K562 (cell line): ENCODE results near the gene PIN1. TPM values are rescaled to one million over a fixed set of nuclear protein-coding genes. Genes with fewer than 3 reads are reported as not detected.
A peak's percentile ranks its signal among the peaks of the same experiment; 100 is the strongest.

Experiments
- ATAC-seq: fragments of 200-7000 bp; cut with Tn5 transposase; 3 replicates; pipeline ENCODE4 v1.9.1; 2020; ENCODE audit warnings: moderate library complexity
- BruUV-seq: library from RNA; stranded (reverse); fragments of 400-500 nt; replicated peaks from 2 replicates; lab custom pipeline; 2021; lab: Mats Ljungman, UMichigan
- CTCF ChIA-PET: fragments of 300-600 bp; formaldehyde crosslinking; extraction: SDS; loops from one replicate; lab custom pipeline; 2021; ENCODE audit warnings: low intra/inter-chr PET ratio; lab: Yijun Ruan, JAX
- POLR2A ChIA-PET: fragments of 300-600, 350-650 bp; sonication (Branson Sonifier 250); formaldehyde crosslinking; extraction: SDS; loops from one replicate; lab custom pipeline; 2021; ENCODE audit warnings: antibody characterized with exemption, inconsistent platforms; lab: Yijun Ruan, JAX
- DNase-seq, 4 experiments: peaks; one replicate each; pipeline versions ENCODE4 v3.0.0 to v3.0.0-alpha.2; 2011 to 2018; ENCODE audit warnings: low spot score in 3 of 4, mixed read lengths in 3 of 4; ENCODE audit errors: extremely low read depth in 1 of 4
- FAIRE-seq: peaks from 2 replicates; lab custom pipeline; 2011; peaks lifted over from hg19 to GRCh38; lab: Jason Lieb, UNC
- H2AFZ ChIP-seq: 2 replicates; pipeline ENCODE4 v1.6.0; 2011; ENCODE audit warnings: low read depth, low read length, control low read depth, inconsistent platforms
- H3K27ac ChIP-seq: fragments of 200-600 bp; 3 replicates; pipeline ENCODE4 v1.8.0; 2011; ENCODE audit warnings: low read depth, mild to moderate bottlenecking, control low read depth, inconsistent platforms, low read length, moderate library complexity, mixed read lengths; ENCODE audit errors: extremely low read depth
- H3K27me3 ChIP-seq, 2 experiments: fragments of 300-600 bp in 1 of 2; 2 replicates in 1 of 2; 3 replicates in 1 of 2; pipeline versions ENCODE4 v1.6.0 to v1.8.0; 2011; ENCODE audit warnings: inconsistent platforms in 2 of 2, low read length in 2 of 2, mild to moderate bottlenecking in 1 of 2, mixed read lengths in 1 of 2, moderate library complexity in 1 of 2; ENCODE audit not compliant: control insufficient read depth in 2 of 2, insufficient read depth in 2 of 2
- H3K36me3 ChIP-seq: fragments of 300-600 bp; 3 replicates; pipeline ENCODE4 v1.8.0; 2011; ENCODE audit warnings: mild to moderate bottlenecking, low read length, inconsistent platforms; ENCODE audit not compliant: control insufficient read depth, insufficient read depth
- H3K4me1 ChIP-seq, 2 experiments: fragments of 200-600 bp in 1 of 2; replicated peaks in 1 of 2; 2 replicates in 1 of 2; 3 replicates in 1 of 2; pipeline versions ENCODE4 v1.5.1 to v1.8.0; 2011; ENCODE audit warnings: inconsistent platforms in 2 of 2, low read length in 2 of 2, mild to moderate bottlenecking in 1 of 2, mixed read lengths in 1 of 2, moderate library complexity in 1 of 2; ENCODE audit not compliant: control insufficient read depth in 2 of 2, insufficient read depth in 2 of 2
- H3K4me2 ChIP-seq: 2 replicates; pipeline ENCODE4 v1.6.1; 2011; ENCODE audit warnings: low read length, control low read depth, inconsistent platforms, mixed read lengths; ENCODE audit not compliant: insufficient read depth
- H3K4me3 ChIP-seq: fragments of 200-600 bp; sonication (generic), shearing (Covaris generic); 2 replicates; pipeline ENCODE4 v1.5.1; 2016; ENCODE audit warnings: control low read depth, inconsistent platforms
- H3K79me2 ChIP-seq: fragments of 200-600 bp; 3 replicates; pipeline ENCODE4 v1.8.0; 2011; ENCODE audit warnings: low read length, inconsistent platforms; ENCODE audit not compliant: control insufficient read depth, insufficient read depth
- H3K9ac ChIP-seq, 2 experiments: 2 replicates each; pipeline versions ENCODE4 v1.6.0 to v1.6.1; 2011; ENCODE audit warnings: low read depth in 2 of 2, low read length in 2 of 2, control low read depth in 1 of 2, inconsistent platforms in 1 of 2, mild to moderate bottlenecking in 1 of 2, mixed read lengths in 1 of 2; ENCODE audit not compliant: insufficient read depth in 1 of 2
- H3K9me1 ChIP-seq: one replicate; pipeline ENCODE4 v1.6.0; 2011; ENCODE audit warnings: inconsistent platforms, mild to moderate bottlenecking, low read length, moderate library complexity; ENCODE audit not compliant: control insufficient read depth, insufficient read depth
- H3K9me3 ChIP-seq: replicated peaks from 2 replicates; pipeline ENCODE4 v1.5.1; 2011; ENCODE audit warnings: low read depth, low read length, inconsistent platforms; ENCODE audit not compliant: control insufficient read depth, insufficient read depth
- H4K20me1 ChIP-seq: replicated peaks from 2 replicates; pipeline ENCODE4 v1.6.1; 2011; ENCODE audit warnings: low read length, inconsistent platforms, mixed read lengths; ENCODE audit not compliant: control insufficient read depth, insufficient read depth
- ARID2 ChIP-seq: fragments of 450-650 bp; IDR thresholded peaks from 2 replicates; pipeline ENCODE4 v1.6.1; 2017; ENCODE audit warnings: antibody characterized with exemption, mild to moderate bottlenecking
- ATF7 ChIP-seq: fragments of 450-650 bp; IDR thresholded peaks from 2 replicates; pipeline ENCODE4 v1.7.1; 2014; ENCODE audit warnings: mild to moderate bottlenecking, moderate library complexity
- CREB5 ChIP-seq: fragments of 250-450 bp; sonication (Bioruptor Pico); IDR thresholded peaks from 2 replicates; pipeline ENCODE4 v1.5.0; 2020; ENCODE audit warnings: mild to moderate bottlenecking
- ELF1 ChIP-seq: fragments of 200-800 bp; sonication (Bioruptor generic); IDR thresholded peaks from 2 replicates; pipeline ENCODE4 v1.6.1; 2016; ENCODE audit warnings: missing genetic modification characterization, missing compliant biosample characterization
- ETS1 ChIP-seq: conservative IDR thresholded peaks from 2 replicates; pipeline ENCODE4 v1.6.1; 2011; ENCODE audit warnings: low read depth, mild to moderate bottlenecking, low read length; ENCODE audit not compliant: control insufficient read depth
- GATAD2A ChIP-seq: fragments of 450-650 bp; IDR thresholded peaks from 2 replicates; pipeline ENCODE4 v1.6.1; 2017
- LEF1 ChIP-seq: fragments of 450-650 bp; IDR thresholded peaks from 2 replicates; pipeline ENCODE4 v1.6.1; 2016; ENCODE audit warnings: mild to moderate bottlenecking
- NBN ChIP-seq: fragments of 450-650 bp; IDR thresholded peaks from 2 replicates; pipeline ENCODE4 v1.6.1; 2016; ENCODE audit warnings: low read depth, mild to moderate bottlenecking
- NFE2 ChIP-seq: IDR thresholded peaks from 2 replicates; pipeline ENCODE4 v1.6.1; 2014; ENCODE audit warnings: antibody characterized with exemption, low read depth
- POLR3A ChIP-seq: IDR thresholded peaks from 2 replicates; pipeline ENCODE4 v1.6.1; 2011; ENCODE audit warnings: borderline replicate concordance, mild to moderate bottlenecking, moderate library complexity; ENCODE audit not compliant: insufficient read length, insufficient read depth; ENCODE audit errors: extremely low read depth
- RBM14 ChIP-seq: fragments of 200-400 bp; formaldehyde crosslinking; IDR thresholded peaks from 2 replicates; pipeline ENCODE4 v1.6.1; 2018; ENCODE audit warnings: low read depth, mild to moderate bottlenecking, low read length, moderate library complexity, borderline replicate concordance; ENCODE audit not compliant: insufficient read depth
- RFX7 ChIP-seq: fragments of 250-450 bp; sonication (Bioruptor Pico); IDR thresholded peaks from 2 replicates; pipeline ENCODE4 v1.5.1; 2021; ENCODE audit warnings: mild to moderate bottlenecking
- SMAD3 ChIP-seq: fragments of 450-650 bp; formaldehyde crosslinking; conservative IDR thresholded peaks from 2 replicates; pipeline ENCODE4 v1.4.0; 2020; ENCODE audit warnings: mild to moderate bottlenecking
- ZNF347 ChIP-seq: fragments of 450-650 bp; formaldehyde crosslinking; IDR thresholded peaks from 2 replicates; pipeline ENCODE4 v1.4.0; 2020; ENCODE audit warnings: low read depth, mild to moderate bottlenecking, moderate library complexity
- ZNF444 ChIP-seq: fragments of 250-450 bp; sonication (Bioruptor Pico); IDR thresholded peaks from 2 replicates; pipeline ENCODE4 v1.4.0; 2020; ENCODE audit warnings: mild to moderate bottlenecking, moderate library complexity
- WGBS: fragments of 100-300 bp; shearing (Covaris generic); methylation state at CpG from one replicate; pipeline ENCODE4 v1.1.6; 2016; ENCODE audit warnings: low coverage, mixed read lengths; ENCODE audit not compliant: insufficient coverage; ENCODE audit errors: missing lambda C conversion rate; 5-methylcytosine and 5-hydroxymethylcytosine counted together
- in situ Hi-C: fragments of 300-500 bp; cut with MboI; formaldehyde crosslinking; loops from 4 replicates; pipeline ENCODE4 v1.15.0; 2018; ENCODE audit warnings: inconsistent platforms, mixed read lengths
- intact Hi-C: fragments of 100-400 bp; cut with micrococcal nuclease; formaldehyde crosslinking; loops from 2 replicates; pipeline ENCODE4 v1.14.2; 2022
- polyA plus RNA-seq, 8 experiments: library from polyadenylated mRNA; depleted of rRNA in 4 of 8; stranded (reverse) in 5 of 8; unstranded in 3 of 8; fragments of >200 nt; fragmentation: Nextera tagmentation in 2 of 8; fragmentation: Illumina TruSeq in 1 of 8; extraction: Ambion mirVana in 2 of 8; extraction: Trizol in 1 of 8; gene quantifications; 2 replicates each; pipeline versions ENCODE4 v1.2.1 to v1.2.3, GENCODE V29; 2011 to 2014; ENCODE audit warnings: inconsistent platforms in 1 of 8, missing spikeins in 1 of 8
- total RNA-seq, 7 experiments: library from RNA; depleted of rRNA in 6 of 7; stranded (reverse); fragments of >200 nt in 6 of 7; fragmentation: Illumina TruSeq in 2 of 7; extraction: Trizol in 2 of 7; gene quantifications; 2 replicates each; pipeline versions ENCODE4 v1.2.1 to v1.2.3, GENCODE V29; 2011 to 2021; ENCODE audit warnings: low replicate concordance in 1 of 7

Gene PIN1
- total and polyA plus RNA-seq, 9 of the 15 experiments (the other 6 are each of a cell fraction or from before 2014, with no cell fraction given): 1.6 to 178 (median 42.5) TPM

GRCh38 chr19:9792206-9793070 is 42.7 kb upstream of the PIN1 start:
- Histone ChIP-seq H4K20me1 (no peaks in the 10 kb centered on the region), H3K9ac (peak overlapping the region; percentile 76 to 95), H3K79me2 (peaks cover 3% of the 10 kb centered on the region; the same call in 1 of the 3 replicates), H3K9me1 (no peaks in the 10 kb centered on the region), H3K27ac (peak overlapping the region; percentile 93), H3K4me1 (peaks cover 31 to 34% of the 10 kb centered on the region in 2 experiments), H2AFZ (peak overlapping the region; percentile 99), H3K36me3 (no peaks in the 10 kb centered on the region), H3K27me3 (no peaks in the 10 kb centered on the region), H3K4me3 (peak overlapping the region; percentile 77), H3K4me2 (peak overlapping the region; percentile 87), H3K9me3 (peaks cover 5% of the 10 kb centered on the region; the same call in 1 of the 2 replicates)
- peak; percentile 88 to 94 (median 92) for DNase-seq
- CTCF ChIA-PET: interaction anchor here (0.6 to 0.7 kb wide), 2 partner anchors 121 to 208 kb away, joined by 4 to 5 read pairs; partner anchors contain the start of gene ZNF121
- POLR2A ChIA-PET: no interaction called here
- in situ Hi-C loops: loop anchor here (5.0 to 10.0 kb wide), 2 partner anchors 165 to 658 kb away; no protein-coding TSS in a partner anchor
- FAIRE-seq: no peak
- peak; percentile 72 for ATAC-seq
- BruUV-seq: no TSS peak
- intact Hi-C loops: loop anchor here (5.0 kb wide), 2 partner anchors 480 to 585 kb away; no protein-coding TSS in a partner anchor
- 0% methylated on average over 9 of the region's 70 CpGs for WGBS
- peak; percentile 39 for TF ChIP-seq NBN
- TF ChIP-seq SMAD3 (CRISPR knock-in tag): no peak
- peak; percentile 34; the same call in 1 of the 2 replicates for TF ChIP-seq ATF7
- no peak for TF ChIP-seq POLR3A
- no peak for TF ChIP-seq LEF1
- TF ChIP-seq ZNF347 (CRISPR knock-in tag): no peak
- TF ChIP-seq ZNF444: no peak
- TF ChIP-seq RFX7: no peak
- TF ChIP-seq ETS1: no peak
- TF ChIP-seq CREB5 (CRISPR knock-in tag): no peak
- TF ChIP-seq RBM14: no peak
- no peak for TF ChIP-seq ELF1 (tag)
- no peak for TF ChIP-seq NFE2
- TF ChIP-seq GATAD2A: peak; percentile 85; the same call in 1 of the 2 replicates
- no peak for TF ChIP-seq ARID2
